HCT116 (cell line): ENCODE data around the gene DCUN1D2. TPM values are rescaled to one million over a fixed set of nuclear protein-coding genes. Genes with fewer than 3 reads are reported as not detected.

Source experiments
- ATAC-seq: fragments of 200-7000 bp; cut with Tn5 transposase; 2 replicates; pipeline ENCODE4 v1.9.1; 2020; ENCODE audit warnings: mild to moderate bottlenecking, moderate library complexity
- BruUV-seq: library from RNA; stranded (reverse); fragments of 400-500 nt; replicated peaks from 2 replicates; lab custom pipeline; 2021; lab: Mats Ljungman, UMichigan
- CTCF ChIA-PET: fragments of 300-600 bp; sonication (Branson Sonifier 250); formaldehyde crosslinking; loops from one replicate; lab custom pipeline; 2021; ENCODE audit warnings: antibody characterized with exemption; lab: Charles Lee
- POLR2A ChIA-PET: fragments of 300-600, 350-600 bp; sonication (Branson Sonifier 250); formaldehyde crosslinking; loops from one replicate; lab custom pipeline; 2021; ENCODE audit warnings: antibody characterized with exemption; lab: Charles Lee
- RAD21 ChIA-PET, 2 experiments: fragments of 300-600 bp; sonication (Branson Sonifier 250); formaldehyde crosslinking; loops; one replicate each; lab custom pipeline; 2023; ENCODE audit warnings: low total read pairs in 2 of 2; ENCODE audit not compliant: uncharacterized antibody in 2 of 2, unreplicated experiment in 2 of 2, low non-redundant PET in 1 of 2; lab: Charles Lee
- DNase-seq: peaks from one replicate; pipeline ENCODE4 v3.0.0-alpha.2; 2010; ENCODE audit warnings: low read depth, low spot score
- H2AFZ ChIP-seq: fragments of 200-600 bp; shearing (Covaris generic), sonication (generic); 2 replicates; pipeline ENCODE4 v1.6.1; 2017; ENCODE audit warnings: low read depth, mixed run types, mixed read lengths, antibody characterized with exemption, low read length; ENCODE audit not compliant: poor library complexity, severe bottlenecking
- H3K27ac ChIP-seq: 2 replicates; pipeline ENCODE4 v1.5.1; 2012; ENCODE audit warnings: low read depth, low read length
- H3K27me3 ChIP-seq: fragments of 200-600 bp; sonication (generic); 2 replicates; pipeline ENCODE4 v1.6.1; 2016; ENCODE audit warnings: mixed run types, low read length, mixed read lengths; ENCODE audit not compliant: insufficient read depth
- H3K36me3 ChIP-seq, 2 experiments: fragments of 200-500 bp in 1 of 2; fragments of 200-600 bp in 1 of 2; sonication (Bioruptor generic) in 1 of 2; sonication (generic) in 1 of 2; 2 replicates each; pipeline versions ENCODE4 v1.5.1 to v1.6.1; 2014 to 2016; ENCODE audit warnings: low read length in 2 of 2, inconsistent platforms in 1 of 2, mixed read lengths in 1 of 2, mixed run types in 1 of 2; ENCODE audit not compliant: insufficient read depth in 2 of 2, control insufficient read depth in 1 of 2
- H3K4me1 ChIP-seq, 2 experiments: fragments of 200-600 bp in 1 of 2; sonication (generic) in 1 of 2; 2 replicates each; pipeline versions ENCODE4 v1.5.1 to v1.6.1; 2012 to 2017; ENCODE audit warnings: low read length in 2 of 2, inconsistent platforms in 1 of 2, mild to moderate bottlenecking in 1 of 2, mixed read lengths in 1 of 2, mixed run types in 1 of 2, moderate library complexity in 1 of 2; ENCODE audit not compliant: insufficient read depth in 2 of 2, control insufficient read depth in 1 of 2
- H3K4me2 ChIP-seq: fragments of 200-600 bp; sonication (generic); 2 replicates; pipeline ENCODE4 v1.6.1; 2017; ENCODE audit warnings: mixed run types, low read length, mixed read lengths
- H3K4me3 ChIP-seq, 2 experiments: fragments of 200-600 bp in 1 of 2; sonication (generic) in 1 of 2; replicated peaks in 1 of 2; 2 replicates each; pipeline ENCODE4 v1.5.1; 2011 to 2016; ENCODE audit warnings: low read length in 2 of 2, control low read depth in 1 of 2, low read depth in 1 of 2, mild to moderate bottlenecking in 1 of 2, mixed read lengths in 1 of 2, mixed run types in 1 of 2
- H3K79me2 ChIP-seq: fragments of 200-600 bp; sonication (generic); 2 replicates; pipeline ENCODE4 v1.6.1; 2017; ENCODE audit warnings: mild to moderate bottlenecking, mixed run types, low read length, moderate library complexity, mixed read lengths; ENCODE audit not compliant: insufficient read depth
- H3K9ac ChIP-seq: fragments of 200-600 bp; sonication (generic); 2 replicates; pipeline ENCODE4 v1.6.1; 2016; ENCODE audit warnings: low read length, mixed read lengths
- H3K9me2 ChIP-seq: fragments of 200-600 bp; sonication (generic), shearing (Covaris generic); 2 replicates; pipeline ENCODE4 v1.6.1; 2017; ENCODE audit warnings: mixed run types, mild to moderate bottlenecking, moderate library complexity; ENCODE audit not compliant: insufficient read depth
- H3K9me3 ChIP-seq, 2 experiments: fragments of 200-500 bp in 1 of 2; fragments of 200-600 bp in 1 of 2; sonication (Bioruptor generic) in 1 of 2; sonication (generic) in 1 of 2; 2 replicates each; pipeline ENCODE4 v1.6.1; 2014 to 2017; ENCODE audit warnings: low read length in 2 of 2, mixed read lengths in 2 of 2, inconsistent platforms in 1 of 2, low read depth in 1 of 2, mild to moderate bottlenecking in 1 of 2, mixed run types in 1 of 2, moderate library complexity in 1 of 2; ENCODE audit not compliant: control insufficient read depth in 1 of 2, insufficient read depth in 1 of 2
- H4K20me1 ChIP-seq: fragments of 200-600 bp; sonication (generic), shearing (Covaris generic); 2 replicates; pipeline ENCODE4 v1.6.1; 2017; ENCODE audit warnings: mixed run types, mild to moderate bottlenecking, moderate library complexity; ENCODE audit not compliant: insufficient read depth
- CEBPB ChIP-seq: IDR thresholded peaks from 2 replicates; pipeline ENCODE4 v1.6.1; 2012; ENCODE audit warnings: low read depth
- EGR1 ChIP-seq: IDR thresholded peaks from 2 replicates; pipeline ENCODE4 v1.6.1; 2012; ENCODE audit warnings: low read depth
- EZH2 ChIP-seq: fragments of 200-600 bp; sonication (generic); IDR thresholded peaks from 2 replicates; pipeline ENCODE4 v1.6.1; 2017; ENCODE audit warnings: antibody characterized with exemption, mixed run types
- EZH2phosphoT487 ChIP-seq: fragments of 200-600 bp; IDR thresholded peaks from 2 replicates; pipeline ENCODE4 v1.6.1; 2018; ENCODE audit warnings: antibody characterized with exemption, borderline replicate concordance
- FOSL1 ChIP-seq: IDR thresholded peaks from 2 replicates; pipeline ENCODE4 v1.6.1; 2012; ENCODE audit warnings: low read depth
- JUND ChIP-seq: IDR thresholded peaks from 2 replicates; pipeline ENCODE4 v1.6.1; 2012
- POLR2A ChIP-seq: IDR thresholded peaks from 2 replicates; pipeline ENCODE4 v1.7.0; 2011; ENCODE audit warnings: borderline replicate concordance; ENCODE audit not compliant: insufficient read depth, insufficient read length; ENCODE audit errors: extremely low read depth
- POLR2AphosphoS5 ChIP-seq: IDR thresholded peaks from 2 replicates; pipeline ENCODE4 v1.6.1; 2011; ENCODE audit warnings: mild to moderate bottlenecking, low read depth, low read length, moderate library complexity
- RAD21 ChIP-seq: IDR thresholded peaks from 2 replicates; pipeline ENCODE4 v1.6.1; 2012; ENCODE audit warnings: low read depth, mild to moderate bottlenecking
- SIN3A ChIP-seq: IDR thresholded peaks from 2 replicates; pipeline ENCODE4 v1.6.1; 2012; ENCODE audit warnings: low read depth
- SP1 ChIP-seq: IDR thresholded peaks from 2 replicates; pipeline ENCODE4 v1.6.1; 2012; ENCODE audit warnings: low read depth
- TCF7L2 ChIP-seq: IDR thresholded peaks from 2 replicates; pipeline ENCODE4 v1.7.0; 2011; ENCODE audit warnings: borderline replicate concordance, inconsistent platforms; ENCODE audit not compliant: insufficient read depth, insufficient read length; ENCODE audit errors: extremely low read depth
- YY1 ChIP-seq: IDR thresholded peaks from 2 replicates; pipeline ENCODE4 v1.6.1; 2011; ENCODE audit warnings: low read length, low read depth, moderate library complexity, mild to moderate bottlenecking; ENCODE audit not compliant: insufficient replicate concordance; ENCODE audit errors: extremely low read depth
- ZFX ChIP-seq: fragments of 450-650 bp; IDR thresholded peaks from 2 replicates; pipeline ENCODE4 v1.6.1; 2017
- ZNF274 ChIP-seq: fragments of 200-500 bp; sonication (Bioruptor generic); IDR thresholded peaks from 2 replicates; pipeline ENCODE4 v1.6.1; 2014; ENCODE audit warnings: mild to moderate bottlenecking, low read depth, low read length, inconsistent platforms
- intact Hi-C: fragments of 100-400 bp; cut with micrococcal nuclease; formaldehyde crosslinking; loops from 2 replicates; pipeline ENCODE4 v1.10.0; 2022
- total RNA-seq: library from RNA; stranded (reverse); gene quantifications from one replicate; pipeline ENCODE4 v1.2.1, GENCODE V29; 2021; ENCODE audit not compliant: unreplicated experiment
- TF ChIP-seq, protein P1 (sequence below): IDR thresholded peaks from 2 replicates; pipeline ENCODE4 v1.6.1; 2012; ENCODE audit warnings: low read depth
- TF ChIP-seq, protein P2 (sequence below): IDR thresholded peaks from 2 replicates; pipeline ENCODE4 v1.6.1; 2012

Gene DCUN1D2
- total RNA-seq, 1 experiment from 2014 or later: 25.4 TPM

- Histone ChIP-seq H3K79me2 (peaks cover 27% of the 10 kb centered on the region; the same call in 1 of the 2 replicates), H3K27me3 (no peaks in the 10 kb centered on the region), H3K4me2 (no peak overlapping the region), H4K20me1 (no peaks in the 10 kb centered on the region), H3K9me2 (no peaks in the 10 kb centered on the region), H3K4me1 (no peaks in the 10 kb centered on the region), H3K9me3 (no peaks in the 10 kb centered on the region), H3K9ac (no peak overlapping the region), H3K27ac (no peak overlapping the region), H3K36me3 (peaks cover 8 to 19% of the 10 kb centered on the region in 2 experiments), H2AFZ (no peak overlapping the region), H3K4me3 (no peak overlapping the region)
- ATAC-seq: no peak
- ChIA-PET CTCF (no interaction called here), POLR2A (no interaction called here), RAD21 (no interaction called here)
- DNase-seq: no peak
- no peak for TF ChIP-seq POLR2AphosphoS5
- no peak for TF ChIP-seq JUND
- TF ChIP-seq EZH2phosphoT487: no peak
- no peak for TF ChIP-seq EGR1
- no peak for TF ChIP-seq TCF7L2
- no peak for TF ChIP-seq CEBPB
- no peak for TF ChIP-seq SP1
- no peak for TF ChIP-seq RAD21
- TF ChIP-seq, protein P1, sequence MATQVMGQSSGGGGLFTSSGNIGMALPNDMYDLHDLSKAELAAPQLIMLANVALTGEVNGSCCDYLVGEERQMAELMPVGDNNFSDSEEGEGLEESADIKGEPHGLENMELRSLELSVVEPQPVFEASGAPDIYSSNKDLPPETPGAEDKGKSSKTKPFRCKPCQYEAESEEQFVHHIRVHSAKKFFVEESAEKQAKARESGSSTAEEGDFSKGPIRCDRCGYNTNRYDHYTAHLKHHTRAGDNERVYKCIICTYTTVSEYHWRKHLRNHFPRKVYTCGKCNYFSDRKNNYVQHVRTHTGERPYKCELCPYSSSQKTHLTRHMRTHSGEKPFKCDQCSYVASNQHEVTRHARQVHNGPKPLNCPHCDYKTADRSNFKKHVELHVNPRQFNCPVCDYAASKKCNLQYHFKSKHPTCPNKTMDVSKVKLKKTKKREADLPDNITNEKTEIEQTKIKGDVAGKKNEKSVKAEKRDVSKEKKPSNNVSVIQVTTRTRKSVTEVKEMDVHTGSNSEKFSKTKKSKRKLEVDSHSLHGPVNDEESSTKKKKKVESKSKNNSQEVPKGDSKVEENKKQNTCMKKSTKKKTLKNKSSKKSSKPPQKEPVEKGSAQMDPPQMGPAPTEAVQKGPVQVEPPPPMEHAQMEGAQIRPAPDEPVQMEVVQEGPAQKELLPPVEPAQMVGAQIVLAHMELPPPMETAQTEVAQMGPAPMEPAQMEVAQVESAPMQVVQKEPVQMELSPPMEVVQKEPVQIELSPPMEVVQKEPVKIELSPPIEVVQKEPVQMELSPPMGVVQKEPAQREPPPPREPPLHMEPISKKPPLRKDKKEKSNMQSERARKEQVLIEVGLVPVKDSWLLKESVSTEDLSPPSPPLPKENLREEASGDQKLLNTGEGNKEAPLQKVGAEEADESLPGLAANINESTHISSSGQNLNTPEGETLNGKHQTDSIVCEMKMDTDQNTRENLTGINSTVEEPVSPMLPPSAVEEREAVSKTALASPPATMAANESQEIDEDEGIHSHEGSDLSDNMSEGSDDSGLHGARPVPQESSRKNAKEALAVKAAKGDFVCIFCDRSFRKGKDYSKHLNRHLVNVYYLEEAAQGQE: no peak
- TF ChIP-seq POLR2A: no peak
- no peak for TF ChIP-seq FOSL1
- TF ChIP-seq, protein P2, sequence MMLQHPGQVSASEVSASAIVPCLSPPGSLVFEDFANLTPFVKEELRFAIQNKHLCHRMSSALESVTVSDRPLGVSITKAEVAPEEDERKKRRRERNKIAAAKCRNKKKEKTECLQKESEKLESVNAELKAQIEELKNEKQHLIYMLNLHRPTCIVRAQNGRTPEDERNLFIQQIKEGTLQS: no peak
- no peak for TF ChIP-seq ZNF274
- no peak for TF ChIP-seq ZFX
- TF ChIP-seq SIN3A: no peak
- no peak for TF ChIP-seq EZH2
- no peak for TF ChIP-seq YY1
- intact Hi-C loops: no loop called here
- BruUV-seq: no TSS peak
Observed at GRCh38 chr13:113469582-113469981, 20.9 kb downstream of the DCUN1D2 start.
